ENCODE measurements around the gene DSCAM. TPM values are rescaled to one million over a fixed set of nuclear protein-coding genes. Genes with fewer than 3 reads are reported as not detected.

Gene DSCAM
- total and polyA plus RNA-seq, 2 donors (not counting 3 experiments of a cell fraction or from before 2014, with no cell fraction given), result not detected

DNA sequence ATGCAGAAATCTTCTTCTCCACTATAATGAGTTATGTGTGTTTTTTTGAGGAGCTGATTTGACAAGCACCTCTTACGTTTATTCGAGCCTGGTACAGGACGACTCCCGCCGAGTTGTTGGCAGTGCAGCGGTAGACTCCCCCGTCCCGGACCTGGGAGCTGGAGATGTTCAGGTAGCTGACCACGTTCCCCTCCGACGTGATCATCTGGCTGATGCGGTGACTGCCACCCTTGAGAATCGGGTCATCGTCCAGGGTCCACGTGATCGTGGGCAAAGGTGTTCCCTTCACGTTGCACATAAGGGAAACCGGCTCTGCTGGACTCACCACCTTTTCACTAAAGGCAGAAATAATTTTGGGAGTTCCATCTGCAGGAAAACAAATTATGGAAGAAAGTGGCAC is 507.9 kb downstream of the DSCAM start:
- POLR2A ChIA-PET, result no interaction called here
- H4K20me1 ChIP-seq (replicated peaks; ENCODE audit: control insufficient read depth, extremely low read depth, insufficient read depth, low read length), result no peaks in the 10 kb centered on the region
- H3K9ac ChIP-seq (replicated peaks; ENCODE audit: extremely low read depth, insufficient read depth, low read length), result no peak overlapping the region
- no peaks in the 10 kb centered on the region for H3K27me3 ChIP-seq (ENCODE audit: control insufficient read depth in 2 of 2, insufficient read depth in 2 of 2, low read length in 2 of 2)
- TF ChIP-seq POLR2A (IDR thresholded peaks at IDR 0.05; ENCODE audit: low read depth, low read length), result no peak
- TF ChIP-seq MAX (IDR thresholded peaks at IDR 0.05; ENCODE audit: insufficient read depth, insufficient read length), result no peak
- no peak for TF ChIP-seq JUN (IDR thresholded peaks at IDR 0.05; ENCODE audit: borderline replicate concordance, insufficient read depth, insufficient read length, low read depth)
- TF ChIP-seq EZH2 (IDR thresholded peaks at IDR 0.05; ENCODE audit: borderline replicate concordance, low read depth, low read length, severe bottlenecking), result no peak
- no peak for TF ChIP-seq POLR2AphosphoS5 (IDR thresholded peaks at IDR 0.05; ENCODE audit: insufficient read depth, low read depth, low read length)
- TF ChIP-seq MYC (IDR thresholded peaks at IDR 0.05; ENCODE audit: low read depth, low read length), result no peak
- TF ChIP-seq GATA2 (IDR thresholded peaks at IDR 0.05; ENCODE audit: insufficient read depth, insufficient read length, low read depth, low read length), result no peak
- TF ChIP-seq CTCF (IDR thresholded peaks at IDR 0.05; ENCODE audit: extremely low read depth in 1 of 2, insufficient read depth in 1 of 2, low read depth in 1 of 2, low read length in 2 of 2), result no peak
- TF ChIP-seq FOS (IDR thresholded peaks at IDR 0.05; ENCODE audit: borderline replicate concordance, insufficient read depth, low read length), result no peak
- H3K27ac ChIP-seq (ENCODE audit: insufficient read depth, low read depth, low read length), result no peak overlapping the region
- no peak for DNase-seq (ENCODE audit: low read depth, low spot score)
- no peaks in the 10 kb centered on the region for H3K9me3 ChIP-seq (replicated peaks; ENCODE audit: control insufficient read depth, insufficient read depth, low read length)
- no peak overlapping the region for H3K4me3 ChIP-seq (replicated peaks in 1 of 3; ENCODE audit: insufficient read depth in 1 of 3, low read depth in 1 of 3, low read length in 3 of 3)
- CTCF ChIA-PET, result no interaction called here
- intact Hi-C loops (cut with micrococcal nuclease) (no loop called here), dilution Hi-C loops (cut with MboI; ENCODE audit: extremely low pct_ligation_motif_present, low sequenced_read_pairs) (no loop called here)
- no peak overlapping the region for H3K4me2 ChIP-seq (ENCODE audit: insufficient read depth, low read length)
- no peak for FAIRE-seq
- no peaks in the 10 kb centered on the region for H3K36me3 ChIP-seq (ENCODE audit: control insufficient read depth in 2 of 2, extremely low read depth in 1 of 2, insufficient read depth in 2 of 2, low read length in 2 of 2)
- no peaks in the 10 kb centered on the region for H3K9me1 ChIP-seq (replicated peaks; ENCODE audit: control insufficient read depth, extremely low read depth, insufficient read depth, low read length)
- BruUV-seq (replicated peaks), result no TSS peak
- no peaks in the 10 kb centered on the region for H3K4me1 ChIP-seq (ENCODE audit: control insufficient read depth, extremely low read depth, insufficient read depth, low read length)
- no peaks in the 10 kb centered on the region for H3K79me2 ChIP-seq (ENCODE audit: control insufficient read depth, insufficient read depth, low read length)
- no peak overlapping the region for H2AFZ ChIP-seq (ENCODE audit: low read depth, low read length)
